ENCODE data around the gene RHBDF1. TPM values are rescaled to one million over a fixed set of nuclear protein-coding genes. Genes with fewer than 3 reads are reported as not detected.

Gene RHBDF1
- total and polyA plus RNA-seq, 2 donors (not counting 1 experiment from before 2014, with no cell fraction given): 40.5 to 53.8 TPM

GRCh38 chr16:66309-67182, 5.9 kb downstream of the RHBDF1 start:
- H4K20me1 ChIP-seq (ENCODE audit: control insufficient read depth, extremely low read depth, insufficient read depth, low read length): no peaks in the 10 kb centered on the region
- TF ChIP-seq CTCF (conservative IDR thresholded peaks at IDR 0.05 in 1 of 2, IDR thresholded peaks at IDR 0.05 in 1 of 2; ENCODE audit: low read depth in 1 of 2, low read length in 2 of 2): no peak
- TF ChIP-seq EZH2 (IDR thresholded peaks at IDR 0.05; ENCODE audit: low read length, missing control alignments): no peak
- no peaks in the 10 kb centered on the region for H3K9me3 ChIP-seq (ENCODE audit: control insufficient read depth, insufficient read depth, low read depth, low read length)
- H3K36me3 ChIP-seq (ENCODE audit: control insufficient read depth, insufficient read depth, low read length): peaks cover 26% of the 10 kb centered on the region
- H3K4me1 ChIP-seq (ENCODE audit: control insufficient read depth, extremely low read depth, insufficient read depth, low read length): peaks cover 51% of the 10 kb centered on the region
- no peaks in the 10 kb centered on the region for H3K27me3 ChIP-seq (ENCODE audit: control insufficient read depth, insufficient read depth, low read length)
- DNase-seq (ENCODE audit: low read depth in 2 of 2): no peak
- no peak overlapping the region for H2AFZ ChIP-seq (ENCODE audit: low read length)
- H3K4me3 ChIP-seq (replicated peaks in 1 of 4; ENCODE audit: control extremely low read depth in 1 of 4, insufficient read depth in 1 of 4, low read depth in 3 of 4, low read length in 4 of 4): no peak overlapping the region
- peak overlapping the region; percentile 23 for H3K4me2 ChIP-seq (ENCODE audit: extremely low read depth, insufficient read depth, low read length)
- no peak overlapping the region for H3K9ac ChIP-seq (ENCODE audit: insufficient read depth, low read length)
- H3K27ac ChIP-seq (ENCODE audit: insufficient read depth, low read length): no peak overlapping the region
- H3K79me2 ChIP-seq (ENCODE audit: control insufficient read depth, insufficient read depth, low read length): peaks cover 71% of the 10 kb centered on the region

- no peak overlapping the region for H3K4me3 ChIP-seq (replicated peaks in 1 of 4; ENCODE audit: control extremely low read depth in 1 of 4, insufficient read depth in 1 of 4, low read depth in 3 of 4, low read length in 4 of 4)
- no peak for TF ChIP-seq EZH2 (IDR thresholded peaks at IDR 0.05; ENCODE audit: low read length, missing control alignments)
- TF ChIP-seq CTCF (conservative IDR thresholded peaks at IDR 0.05 in 1 of 2, IDR thresholded peaks at IDR 0.05 in 1 of 2; ENCODE audit: low read depth in 1 of 2, low read length in 2 of 2): peak; percentile 91 to 93
- no peaks in the 10 kb centered on the region for H4K20me1 ChIP-seq (ENCODE audit: control insufficient read depth, extremely low read depth, insufficient read depth, low read length)
Observed at GRCh38 chr16:65745-66144, 6.7 kb downstream of the RHBDF1 start.

GRCh38 chr16:64914-65255, 7.5 kb downstream of the RHBDF1 start:
- no peak for TF ChIP-seq EZH2 (IDR thresholded peaks at IDR 0.05; ENCODE audit: low read length, missing control alignments)
- TF ChIP-seq CTCF (conservative IDR thresholded peaks at IDR 0.05 in 1 of 2, IDR thresholded peaks at IDR 0.05 in 1 of 2; ENCODE audit: low read depth in 1 of 2, low read length in 2 of 2): no peak
- H3K27ac ChIP-seq (ENCODE audit: insufficient read depth, low read length): no peak overlapping the region
- H3K4me1 ChIP-seq (ENCODE audit: control insufficient read depth, extremely low read depth, insufficient read depth, low read length): peaks cover 36% of the 10 kb centered on the region
- no peak for DNase-seq (ENCODE audit: low read depth in 2 of 2)
- H3K27me3 ChIP-seq (ENCODE audit: control insufficient read depth, insufficient read depth, low read length): no peaks in the 10 kb centered on the region
- no peak overlapping the region for H3K4me3 ChIP-seq (replicated peaks in 1 of 4; ENCODE audit: control extremely low read depth in 1 of 4, insufficient read depth in 1 of 4, low read depth in 3 of 4, low read length in 4 of 4)
- peaks cover 55% of the 10 kb centered on the region for H3K79me2 ChIP-seq (ENCODE audit: control insufficient read depth, insufficient read depth, low read length)
- peaks cover 35% of the 10 kb centered on the region for H3K36me3 ChIP-seq (ENCODE audit: control insufficient read depth, insufficient read depth, low read length)
- no peaks in the 10 kb centered on the region for H4K20me1 ChIP-seq (ENCODE audit: control insufficient read depth, extremely low read depth, insufficient read depth, low read length)
- no peak overlapping the region for H3K4me2 ChIP-seq (ENCODE audit: extremely low read depth, insufficient read depth, low read length)
- no peak overlapping the region for H3K9ac ChIP-seq (ENCODE audit: insufficient read depth, low read length)
- no peak overlapping the region for H2AFZ ChIP-seq (ENCODE audit: low read length)
- no peaks in the 10 kb centered on the region for H3K9me3 ChIP-seq (ENCODE audit: control insufficient read depth, insufficient read depth, low read depth, low read length)

More at GRCh38 chr16:65745-66144, 6.7 kb downstream of the RHBDF1 start:
- Histone ChIP-seq H3K4me1 (ENCODE audit: control insufficient read depth, extremely low read depth, insufficient read depth, low read length) (peaks cover 45% of the 10 kb centered on the region), H2AFZ (ENCODE audit: low read length) (no peak overlapping the region), H3K9me3 (ENCODE audit: control insufficient read depth, insufficient read depth, low read depth, low read length) (no peaks in the 10 kb centered on the region), H3K36me3 (ENCODE audit: control insufficient read depth, insufficient read depth, low read length) (peaks cover 32% of the 10 kb centered on the region), H3K9ac (ENCODE audit: insufficient read depth, low read length) (no peak overlapping the region), H3K27ac (ENCODE audit: insufficient read depth, low read length) (peak overlapping the region; percentile 53), H3K4me2 (ENCODE audit: extremely low read depth, insufficient read depth, low read length) (peak overlapping the region; percentile 23), H3K27me3 (ENCODE audit: control insufficient read depth, insufficient read depth, low read length) (no peaks in the 10 kb centered on the region), H3K79me2 (ENCODE audit: control insufficient read depth, insufficient read depth, low read length) (peaks cover 63% of the 10 kb centered on the region)
- DNase-seq (ENCODE audit: low read depth in 2 of 2): peak in 1 of 2 donors; percentile 71

All from fibroblast of lung (primary cell).